Right ventricle myocardium superior (tissue), 1 donor: Measurements from ENCODE around the gene SLC9A3. TPM values are rescaled to one million over a fixed set of nuclear protein-coding genes. Genes with fewer than 3 reads are reported as not detected.
"Not testable (repeated sequence)": the region's sequence is repeated elsewhere in the genome, so short reads cannot be mapped to it uniquely, and the experiment has no call there.

Experiments used
- ATAC-seq: fragments of 200-7000 bp; cut with Tn5 transposase; one replicate; pipeline ENCODE4 v1.9.1; 2020; ENCODE audit warnings: mild to moderate bottlenecking; ENCODE audit not compliant: poor library complexity
- DNase-seq: peaks from one replicate; pipeline ENCODE4 v3.0.0-alpha.2; 2020
- intact Hi-C: fragments of 100-400 bp; cut with DNase I; formaldehyde crosslinking; loops from one replicate; pipeline ENCODE4 v1.11.2; 2022
- total RNA-seq: library from RNA; stranded (reverse); fragmentation: NEBNext Ultra II Directional; extraction: Animal tissue kit (Norgen Biotek cat#: 25700); gene quantifications from one replicate; pipeline ENCODE4 v1.2.1, GENCODE V29; 2021
- donor health status: DM: no; HTN: yes; CAD: no; lungs with severe emphysema.

Gene SLC9A3
- total RNA-seq, 1 donor from 2014 or later, result 0.91 TPM

DNA sequence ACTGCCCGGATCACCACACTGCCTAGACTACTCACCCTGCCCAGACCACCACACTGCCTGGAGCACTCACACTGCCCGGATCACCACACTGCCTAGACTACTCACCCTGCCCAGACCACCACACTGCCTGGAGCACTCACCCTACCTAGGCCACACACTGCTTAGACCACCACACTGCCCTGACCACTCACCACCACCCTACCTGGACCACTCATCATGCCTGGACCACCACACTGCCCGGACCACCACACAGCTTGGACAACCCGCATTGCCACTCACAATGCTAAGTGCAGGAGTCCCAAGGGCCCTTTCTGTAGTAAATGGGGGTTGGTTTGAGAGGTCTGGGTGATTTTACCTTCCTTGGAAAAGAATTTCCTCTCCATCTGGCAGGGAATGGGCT is 33.7 kb upstream of the SLC9A3 start:
- DNase-seq, intact Hi-C loops, ATAC-seq: not testable (repeated sequence)

DNA sequence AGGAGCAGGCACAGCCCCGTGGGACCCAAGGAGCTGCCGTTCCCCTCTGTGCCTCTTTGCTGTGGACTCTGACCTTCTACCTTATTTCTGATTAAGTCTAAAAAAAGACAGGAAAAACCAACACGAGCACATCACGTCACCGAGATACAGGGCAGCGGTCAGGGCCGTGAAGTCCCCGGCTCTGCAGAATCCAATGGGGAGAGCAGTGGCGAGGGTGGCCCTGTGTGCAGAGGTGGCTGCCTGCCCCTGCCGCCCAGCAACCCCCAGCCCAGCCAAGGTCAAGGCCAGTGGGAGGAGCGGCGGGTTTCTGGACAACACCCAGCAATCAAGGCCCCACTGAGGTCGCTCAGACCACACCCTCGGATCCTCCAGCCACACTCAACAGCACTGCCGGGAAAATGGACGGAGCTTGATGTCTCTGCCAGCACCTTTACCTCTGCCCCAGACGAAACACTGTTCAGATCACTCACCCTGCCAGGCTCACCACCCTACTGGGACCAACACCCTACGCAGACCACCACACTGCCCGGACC is 32.7 kb upstream of the SLC9A3 start:
- DNase-seq, result peak; percentile 27
- no peak for ATAC-seq
- intact Hi-C loops, result no loop called here

DNA sequence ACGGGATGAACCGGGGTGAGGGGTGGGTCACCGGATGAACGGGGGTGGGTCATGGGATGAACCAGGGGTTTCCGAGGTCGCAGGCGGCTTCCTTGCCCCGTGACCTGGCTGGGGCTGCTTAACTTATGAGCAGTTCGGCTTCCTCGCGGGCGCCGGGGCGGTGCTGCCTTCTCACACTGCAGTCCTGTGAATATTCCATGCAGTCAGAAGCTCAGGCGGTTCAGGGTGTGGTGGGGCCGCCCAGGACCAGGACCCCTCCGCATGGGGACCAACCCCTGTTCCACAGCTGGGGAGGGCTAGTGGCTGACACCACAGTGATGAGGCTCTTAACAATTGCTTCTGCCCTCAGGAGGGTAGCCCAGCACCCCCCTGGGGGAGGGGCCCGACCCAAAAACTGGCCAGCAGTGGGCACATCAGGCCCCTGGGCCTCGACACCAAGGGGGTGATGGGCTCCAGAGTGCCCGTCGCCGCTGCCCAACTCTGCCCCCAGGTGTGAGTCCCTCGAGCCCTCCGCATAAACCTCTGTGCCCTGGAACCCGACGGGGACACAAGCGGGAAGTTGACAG is 30.9 kb upstream of the SLC9A3 start:
- ATAC-seq (no peak), DNase-seq (no peak)
- intact Hi-C loops, result no loop called here

DNA sequence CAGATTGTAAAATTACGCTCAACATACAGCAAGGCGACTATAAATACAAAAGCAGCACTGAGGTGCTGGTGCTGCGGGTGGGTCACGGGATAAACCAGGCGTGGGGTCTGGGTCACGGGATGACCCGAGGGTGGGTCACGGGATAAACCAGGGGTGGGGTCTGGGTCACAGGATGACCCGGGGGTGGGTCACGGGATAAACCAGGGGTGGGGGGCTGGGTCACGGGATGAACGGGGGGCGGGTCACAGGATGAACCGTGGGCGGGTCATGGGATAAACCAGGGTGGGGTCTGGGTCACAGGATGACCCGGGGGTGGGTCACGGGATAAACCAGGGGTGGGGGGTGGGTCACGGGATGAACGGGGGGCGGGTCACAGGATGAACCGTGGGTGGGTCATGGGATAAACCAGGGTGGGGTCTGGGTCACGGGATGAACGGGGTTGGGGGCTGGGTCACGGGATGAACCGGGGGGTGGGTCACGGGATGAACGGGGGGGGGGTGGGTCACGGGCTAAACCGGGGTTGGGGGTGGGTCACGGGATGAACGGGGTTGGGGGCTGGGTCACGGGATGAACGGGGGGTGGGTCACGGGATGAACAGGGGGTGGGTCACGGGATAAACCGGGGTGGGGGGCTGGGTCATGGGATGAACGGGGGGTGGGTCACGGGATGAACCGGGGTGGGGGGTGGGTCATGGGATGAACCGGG is 30.2 kb upstream of the SLC9A3 start:
- intact Hi-C loops, result no loop called here
- DNase-seq, result no peak

DNA sequence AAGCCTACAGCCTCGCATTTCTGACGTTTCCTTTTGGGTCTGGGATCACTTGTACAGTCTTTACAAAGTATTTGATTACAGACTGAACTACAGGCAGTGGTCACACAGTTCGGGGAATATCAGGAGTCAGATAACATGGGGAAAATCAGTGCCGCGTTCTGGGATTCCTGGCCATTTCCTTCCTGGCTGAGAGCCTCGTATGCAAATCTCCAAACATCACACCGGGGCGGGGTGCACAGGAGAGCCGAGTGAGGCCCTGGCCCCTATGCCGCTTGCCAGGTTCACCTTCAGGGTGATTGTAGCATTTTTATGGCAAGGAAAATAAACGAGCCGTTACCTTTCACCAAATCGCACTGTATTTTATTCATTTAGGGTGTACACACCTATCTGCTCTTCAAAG is 29.6 kb upstream of the SLC9A3 start:
- intact Hi-C loops, result no loop called here
- ATAC-seq (no peak), DNase-seq (no peak)

More for the DNA sequence above, 30.2 kb upstream of the SLC9A3 start:
- no peak for ATAC-seq

DNA sequence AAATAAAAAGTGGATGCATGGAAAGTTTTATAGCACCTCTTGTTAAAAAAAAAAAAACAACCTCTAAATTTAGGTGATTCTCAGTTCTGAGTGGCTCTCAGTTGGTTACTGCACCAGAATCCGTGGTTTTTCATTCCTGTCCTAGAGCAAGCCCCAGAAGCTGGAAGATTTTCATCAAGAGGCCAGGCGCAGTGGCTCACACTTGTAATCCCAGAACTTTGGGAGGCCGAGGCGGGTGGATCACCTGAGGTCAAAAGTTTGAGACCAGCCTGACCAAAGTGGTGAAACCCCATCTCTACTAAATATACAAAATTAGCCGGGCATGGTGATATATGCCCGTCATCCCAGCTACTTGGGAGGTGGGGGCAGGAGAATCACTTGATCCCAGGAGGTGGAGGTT is 27.2 kb upstream of the SLC9A3 start:
- intact Hi-C loops, result no loop called here
- DNase-seq, result no peak
- no peak for ATAC-seq

DNA sequence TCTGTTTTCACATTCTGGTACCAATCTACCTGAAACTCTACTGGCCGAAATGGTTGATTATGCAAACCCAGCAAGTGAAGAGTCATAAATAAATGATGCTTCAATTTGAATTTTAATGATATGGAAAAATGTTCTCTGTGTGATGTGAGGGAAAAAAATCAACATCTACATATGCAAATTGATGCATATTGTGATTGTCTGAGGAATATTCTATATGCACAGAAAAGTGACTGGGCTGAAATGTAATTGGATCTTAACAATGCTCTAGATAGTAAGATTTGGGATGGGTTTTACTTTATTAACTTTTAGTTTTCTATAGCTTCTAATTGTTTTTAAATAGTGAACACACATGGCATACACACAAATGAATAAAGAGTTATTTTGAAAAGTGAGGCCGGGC is 25.0 kb upstream of the SLC9A3 start:
- DNase-seq (no peak), ATAC-seq (no peak)
- intact Hi-C loops, result no loop called here

DNA sequence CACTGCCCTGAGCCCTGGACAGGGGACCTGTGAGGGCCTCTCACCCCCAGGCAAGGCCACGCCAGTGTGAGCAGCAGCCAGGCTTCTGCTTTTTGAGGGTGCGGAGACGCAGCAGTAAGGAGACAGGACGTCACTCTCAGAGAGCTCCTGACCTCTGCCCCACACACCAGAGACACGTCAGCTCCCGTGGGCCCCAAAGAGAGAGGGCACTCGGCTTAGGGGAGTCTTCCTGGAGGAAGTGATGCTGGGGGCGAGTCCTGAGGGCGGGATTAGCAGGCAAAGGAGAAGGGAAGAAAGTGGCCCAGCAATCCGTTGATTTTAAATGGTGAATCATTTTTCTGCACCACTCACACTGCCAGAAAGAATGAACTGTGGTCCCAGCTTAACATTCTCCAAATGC is 24.0 kb upstream of the SLC9A3 start:
- ATAC-seq (no peak), DNase-seq (peak; percentile 39)
- intact Hi-C loops, result no loop called here

DNA sequence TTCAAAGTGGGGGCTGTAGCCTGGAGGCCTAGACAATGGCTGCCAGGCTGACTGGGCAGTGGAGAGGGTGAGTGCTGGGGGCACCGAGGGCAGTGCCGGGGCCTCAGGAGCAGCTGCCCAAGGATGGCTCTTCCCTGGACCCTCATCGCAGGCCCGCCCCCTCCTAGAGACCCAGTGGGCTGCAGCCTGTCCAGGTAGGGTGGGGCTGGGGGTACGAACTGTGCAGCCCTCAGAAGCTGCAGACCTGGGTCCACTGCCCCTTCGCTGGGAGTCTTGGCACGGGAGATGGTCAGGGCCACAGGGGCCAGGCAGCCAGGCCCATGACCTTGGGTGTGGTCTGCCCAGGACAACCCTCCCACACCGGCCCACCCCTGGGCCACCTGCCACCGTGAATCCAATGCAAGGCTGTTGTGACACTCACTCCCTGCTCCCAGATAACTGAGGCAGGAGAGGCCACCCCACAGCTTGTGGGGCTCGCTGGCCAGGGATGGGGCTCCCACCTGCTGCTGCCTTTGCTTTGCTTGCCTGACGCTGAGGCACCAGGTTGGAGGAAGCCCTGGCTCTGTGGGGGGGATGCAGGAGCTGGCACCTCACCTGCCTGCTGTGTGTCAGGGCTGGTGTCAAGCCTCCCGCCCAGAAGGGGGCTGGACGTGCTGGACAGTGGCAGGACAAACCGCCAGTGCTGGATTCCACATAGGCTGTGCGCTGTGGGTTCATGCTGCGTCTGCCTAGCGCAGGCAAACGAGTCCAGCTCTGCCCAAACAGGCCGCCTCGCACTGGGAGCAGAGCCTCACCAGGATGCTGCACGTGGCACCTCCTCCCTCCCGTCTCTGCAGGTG is 23.1 kb upstream of the SLC9A3 start:
- ATAC-seq, result no peak
- intact Hi-C loops, result no loop called here
- DNase-seq, result peak; percentile 29

DNA sequence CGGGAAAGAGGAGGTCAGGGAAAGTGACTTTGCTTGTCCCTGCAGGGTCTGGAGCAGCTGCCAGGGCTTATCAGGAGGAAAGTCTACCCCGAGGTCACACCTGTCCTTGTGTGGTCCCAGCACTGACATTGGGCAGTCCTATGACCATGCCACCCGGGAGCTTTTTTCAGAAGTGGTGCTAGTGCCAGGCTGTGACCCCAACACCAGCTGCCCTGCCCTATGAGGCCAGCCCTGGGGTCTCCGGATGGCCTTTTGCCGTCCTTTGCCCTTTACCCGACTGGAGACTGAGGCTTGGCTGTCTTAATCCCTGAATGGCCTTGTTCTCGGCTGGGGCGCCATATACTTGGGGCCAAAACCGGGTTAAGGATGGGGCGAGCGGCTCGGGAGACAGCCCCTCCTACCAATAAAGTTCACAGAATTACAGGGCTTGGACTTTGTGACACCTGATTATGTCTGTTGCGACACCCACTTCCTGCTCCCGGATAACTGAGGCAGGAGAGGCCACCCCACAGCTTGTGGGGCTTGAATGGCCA is 22.2 kb upstream of the SLC9A3 start:
- no peak for ATAC-seq
- DNase-seq, result no peak
- intact Hi-C loops, result no loop called here

DNA sequence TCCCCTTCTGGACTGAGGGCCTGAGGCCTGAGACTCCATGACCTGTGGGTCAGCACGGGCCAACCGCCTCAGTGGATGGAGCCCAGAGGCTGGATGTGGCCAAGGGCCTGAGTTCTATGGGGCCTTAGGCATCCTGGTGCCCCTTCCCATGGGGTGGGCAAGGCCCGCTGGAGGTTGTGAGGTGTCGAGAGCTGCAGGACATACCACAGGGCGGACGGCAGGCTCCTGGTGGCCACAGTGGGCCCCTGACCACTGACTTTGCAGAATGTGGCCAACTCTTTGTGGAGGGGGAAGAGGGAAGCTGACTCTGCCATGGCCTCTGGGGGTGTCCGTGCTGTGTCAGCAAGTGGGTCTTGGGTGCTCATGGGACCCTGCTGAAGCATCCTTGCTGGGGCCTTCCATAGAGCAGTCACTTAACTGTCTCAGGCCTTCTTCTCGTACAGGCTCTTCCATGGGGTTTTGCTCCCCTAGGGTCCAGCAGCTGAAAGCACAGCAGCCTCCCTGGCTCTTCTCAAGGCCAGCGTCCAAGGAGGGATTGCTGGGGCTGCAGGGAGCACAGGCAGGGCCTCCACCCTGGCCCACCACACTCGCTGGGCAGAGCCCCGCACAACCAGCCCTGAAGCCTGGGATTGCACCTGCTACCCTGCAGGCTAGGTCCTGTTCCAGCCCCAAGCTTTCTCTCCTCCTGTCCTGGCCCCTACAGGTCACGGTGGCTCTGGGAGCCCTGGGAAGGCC is 21.6 kb upstream of the SLC9A3 start:
- DNase-seq (peak; percentile 22), ATAC-seq (no peak)
- intact Hi-C loops, result no loop called here

DNA sequence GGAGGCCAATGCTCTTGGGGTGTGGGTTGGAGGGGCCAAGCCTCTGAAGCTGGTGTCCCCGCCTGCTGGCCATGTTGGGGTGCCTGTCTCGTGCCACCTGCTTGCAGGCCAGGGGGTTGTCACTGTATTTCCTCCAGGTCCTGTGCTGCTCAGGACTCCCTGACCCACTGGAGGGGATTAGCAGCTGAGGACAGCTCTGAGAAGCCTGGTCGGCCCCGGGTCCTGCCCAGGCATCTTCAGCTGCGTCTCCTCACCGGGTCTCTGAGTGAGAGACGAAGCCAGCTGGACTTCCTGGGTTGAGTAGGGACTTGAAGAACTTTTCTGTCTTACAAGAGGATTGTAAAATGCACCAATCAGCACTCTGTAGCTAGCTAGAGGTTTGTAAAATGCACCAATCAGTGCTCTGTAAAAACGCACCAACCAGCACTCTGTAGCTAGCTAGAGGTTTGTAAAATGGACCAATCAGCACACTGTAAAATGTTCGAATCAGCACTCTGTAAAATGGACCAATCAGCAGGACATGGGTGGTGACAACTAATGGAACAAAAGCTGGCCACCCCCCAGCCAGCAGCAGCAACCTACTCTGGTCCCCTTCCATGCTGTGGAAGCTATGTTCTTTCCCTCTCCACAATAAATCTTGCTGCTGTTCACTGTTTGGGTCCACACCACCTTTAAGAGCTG is 20.6 kb upstream of the SLC9A3 start:
- intact Hi-C loops, result no loop called here
- ATAC-seq (no peak), DNase-seq (no peak)

DNA sequence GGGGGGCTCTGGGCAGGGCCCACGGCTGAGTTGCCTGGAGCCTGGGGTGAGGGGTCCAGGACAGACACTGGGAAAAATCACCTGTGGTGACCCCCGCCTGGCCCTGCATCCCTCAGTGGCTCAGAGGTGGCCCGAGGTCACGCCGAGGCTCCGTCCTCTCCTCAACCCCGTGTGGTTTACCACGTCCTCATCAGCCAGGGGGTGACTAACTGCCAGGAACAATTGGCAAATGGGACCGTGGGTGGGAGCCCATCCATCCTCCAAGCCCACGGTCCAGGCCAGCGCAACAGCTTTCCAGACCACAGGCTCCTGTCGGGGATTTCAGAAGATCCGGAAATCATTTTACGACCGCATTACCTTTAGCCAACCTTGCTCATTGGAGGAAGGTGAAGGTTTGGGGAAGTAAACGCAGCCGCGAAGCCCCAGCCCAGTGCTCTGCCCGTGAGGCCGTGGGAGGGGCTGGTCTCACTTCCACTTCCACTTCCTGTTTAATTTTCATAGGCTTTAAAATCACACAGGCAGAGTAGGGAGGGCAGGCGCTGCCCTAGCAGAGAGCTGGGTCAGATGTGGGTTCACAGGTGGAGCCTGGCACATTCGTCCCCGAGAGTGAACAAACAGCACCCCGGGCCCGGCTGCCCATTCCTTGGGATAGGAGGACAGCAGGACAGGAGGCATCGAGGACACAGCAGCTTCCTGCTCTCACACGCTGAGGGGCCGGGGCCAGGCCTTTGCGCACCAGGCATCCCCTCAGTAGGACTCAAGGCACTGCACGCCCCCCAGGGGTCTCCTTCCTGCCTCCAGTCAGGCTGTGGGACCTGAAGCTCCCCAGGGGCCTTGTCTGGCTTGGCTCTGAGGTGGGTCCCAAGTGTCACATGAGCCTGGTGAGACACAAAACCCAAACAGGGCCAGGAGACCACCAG is 19.8 kb upstream of the SLC9A3 start:
- DNase-seq, result peak; percentile 76
- intact Hi-C loops, result no loop called here
- ATAC-seq, result peak; percentile 66

DNA sequence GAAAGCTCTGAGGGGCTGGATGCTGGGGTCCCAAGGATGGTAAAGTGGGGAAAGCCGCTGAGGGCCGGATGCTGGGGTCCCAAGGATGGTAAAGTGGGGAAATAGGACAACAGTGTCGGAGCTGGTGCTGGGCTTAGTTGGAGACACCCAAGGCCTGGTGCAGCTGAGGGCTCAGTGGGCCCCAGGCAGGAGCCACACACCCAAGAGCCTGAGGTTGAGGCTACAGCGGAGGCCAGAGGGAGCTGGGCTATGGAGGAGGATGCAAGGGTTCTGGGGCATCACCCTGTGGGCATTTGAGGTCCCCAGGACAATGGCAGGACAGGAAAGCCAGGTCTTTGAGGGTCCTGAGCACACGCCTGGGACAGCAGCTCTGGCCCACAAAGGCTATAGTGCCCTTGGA is 19.1 kb upstream of the SLC9A3 start:
- intact Hi-C loops, result no loop called here
- DNase-seq (no peak), ATAC-seq (no peak)

DNA sequence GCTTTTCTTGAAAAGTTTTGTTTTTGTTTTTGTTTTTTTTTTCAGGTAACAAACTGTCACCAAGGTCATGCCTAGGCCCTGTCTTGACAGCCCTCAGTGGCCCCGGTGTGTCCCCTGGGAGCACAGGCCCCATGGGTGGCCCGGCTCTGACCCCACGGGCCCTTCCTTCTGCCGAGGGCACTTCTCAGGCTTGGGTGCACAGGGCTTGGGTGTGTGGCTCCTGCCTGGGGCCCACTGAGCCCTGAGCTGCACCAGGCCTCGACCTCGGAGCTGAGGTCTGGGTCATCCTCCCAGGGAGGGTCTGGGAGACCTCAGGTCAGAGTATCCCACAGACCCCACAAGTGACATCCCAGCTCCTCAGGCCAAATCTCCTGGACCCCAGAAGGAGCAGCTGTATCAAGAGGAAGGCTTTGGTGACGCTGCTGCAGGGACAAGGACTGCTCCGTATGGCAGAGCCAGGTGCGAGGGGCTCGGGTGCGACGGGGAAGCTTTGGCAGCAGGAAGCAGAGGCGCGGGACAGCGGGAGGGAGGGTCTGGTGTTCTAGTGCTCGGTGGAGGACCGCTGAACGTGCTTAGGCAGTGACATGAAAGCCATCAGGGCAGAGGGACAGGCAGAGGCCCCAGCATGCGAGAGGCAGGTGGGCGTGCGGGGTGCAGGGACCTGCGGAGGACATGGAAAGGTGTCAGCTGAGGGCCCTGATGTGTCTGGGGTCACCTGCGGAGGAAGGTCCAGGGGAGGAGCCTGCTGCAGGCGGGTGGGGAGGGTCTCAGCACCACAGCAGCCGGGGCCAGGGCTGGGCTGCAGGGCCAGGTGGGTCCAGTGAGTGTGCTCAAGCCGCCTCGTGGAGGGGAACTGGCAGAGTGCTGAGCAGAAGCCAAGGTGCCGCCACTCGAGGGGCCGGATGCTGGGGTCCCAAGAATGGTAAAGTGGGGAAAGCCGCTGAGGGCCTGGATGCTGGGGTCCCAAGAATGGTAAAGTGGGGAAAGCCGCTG is 18.4 kb upstream of the SLC9A3 start:
- DNase-seq (peak; percentile 32), ATAC-seq (no peak)
- intact Hi-C loops, result no loop called here
